IMR-90 (cell line): Measurements from ENCODE around the gene CLDN22. TPM values are rescaled to one million over a fixed set of nuclear protein-coding genes. Genes with fewer than 3 reads are reported as not detected.
A peak's percentile ranks its signal among the peaks of the same experiment; 100 is the strongest.

Experiments used
- ATAC-seq: fragments of 200-7000 bp; cut with Tn5 transposase; 2 replicates; pipeline ENCODE4 v1.9.1; 2020; ENCODE audit warnings: low read depth, mild to moderate bottlenecking, moderate library complexity
- BruUV-seq: library from RNA; stranded (reverse); fragments of 400-500 nt; replicated peaks from 2 replicates; lab custom pipeline; 2021; lab: Mats Ljungman, UMichigan
- CTCF ChIA-PET: fragments of 300-600 bp; formaldehyde crosslinking; extraction: SDS; loops from one replicate; lab custom pipeline; 2021; ENCODE audit warnings: antibody characterized with exemption; lab: Yijun Ruan, JAX
- POLR2A ChIA-PET: fragments of 300-600 bp; sonication (Branson Sonifier 250); formaldehyde crosslinking; loops from one replicate; lab custom pipeline; 2022; ENCODE audit warnings: antibody characterized with exemption; ENCODE audit not compliant: unreplicated experiment; lab: Charles Lee
- DNase-seq: peaks from one replicate; pipeline ENCODE4 v3.0.0; 2013
- H2AFZ ChIP-seq: replicated peaks from 2 replicates; pipeline ENCODE3; 2013; ENCODE audit warnings: low read length, mild to moderate bottlenecking; ENCODE audit not compliant: poor library complexity
- H2AK5ac ChIP-seq: 2 replicates; pipeline ENCODE4 v1.6.1; 2013; ENCODE audit warnings: low read depth, low read length, inconsistent platforms
- H2AK9ac ChIP-seq: replicated peaks from 2 replicates; pipeline ENCODE3; 2013; ENCODE audit warnings: mild to moderate bottlenecking, low read depth, low read length, moderate library complexity; ENCODE audit not compliant: poor library complexity
- H2BK120ac ChIP-seq: 2 replicates; pipeline ENCODE4 v1.6.1; 2013; ENCODE audit warnings: low read depth, low read length, inconsistent platforms
- H2BK15ac ChIP-seq: 3 replicates; pipeline ENCODE4 v1.6.1; 2013; ENCODE audit warnings: low read depth, low read length, inconsistent platforms
- H2BK20ac ChIP-seq: 2 replicates; pipeline ENCODE4 v1.6.1; 2013; ENCODE audit warnings: low read depth, mild to moderate bottlenecking, inconsistent platforms, low read length, moderate library complexity
- H2BK5ac ChIP-seq: 2 replicates; pipeline ENCODE4 v1.6.1; 2013; ENCODE audit warnings: mild to moderate bottlenecking, low read depth, low read length, inconsistent platforms; ENCODE audit not compliant: poor library complexity, severe bottlenecking
- H3K14ac ChIP-seq: replicated peaks from 2 replicates; pipeline ENCODE4 v1.6.1; 2013; ENCODE audit warnings: low read depth, low read length, inconsistent platforms
- H3K18ac ChIP-seq: 2 replicates; pipeline ENCODE4 v1.6.1; 2013; ENCODE audit warnings: low read depth, low read length, control low read depth
- H3K23ac ChIP-seq: 2 replicates; pipeline ENCODE4 v1.6.1; 2013; ENCODE audit warnings: low read depth, low read length, inconsistent platforms
- H3K27ac ChIP-seq: 2 replicates; pipeline ENCODE4 v1.5.1; 2013; ENCODE audit warnings: mild to moderate bottlenecking, control low read depth, low read length; ENCODE audit not compliant: insufficient read depth
- H3K27me3 ChIP-seq: 2 replicates; pipeline ENCODE4 v1.6.1; 2013; ENCODE audit warnings: low read length; ENCODE audit not compliant: control insufficient read depth, insufficient read depth
- H3K36me3 ChIP-seq: 2 replicates; pipeline ENCODE4 v1.6.1; 2013; ENCODE audit warnings: low read length, mixed read lengths; ENCODE audit not compliant: control insufficient read depth, insufficient read depth
- H3K4ac ChIP-seq: 2 replicates; pipeline ENCODE4 v1.6.1; 2013; ENCODE audit warnings: low read depth, low read length, inconsistent platforms
- H3K4me1 ChIP-seq: 2 replicates; pipeline ENCODE4 v1.6.1; 2013; ENCODE audit warnings: low read length, mixed read lengths; ENCODE audit not compliant: control insufficient read depth, insufficient read depth
- H3K4me2 ChIP-seq: 2 replicates; pipeline ENCODE4 v1.6.1; 2013; ENCODE audit warnings: low read depth, mild to moderate bottlenecking, control low read depth, low read length, moderate library complexity
- H3K4me3 ChIP-seq: 2 replicates; pipeline ENCODE4 v1.5.1; 2013; ENCODE audit warnings: low read depth, mild to moderate bottlenecking, control low read depth, low read length, moderate library complexity; ENCODE audit not compliant: insufficient read depth
- H3K56ac ChIP-seq: 2 replicates; pipeline ENCODE4 v1.6.1; 2013; ENCODE audit warnings: low read length, inconsistent platforms; ENCODE audit not compliant: insufficient read depth; ENCODE audit errors: extremely low read depth
- H3K79me1 ChIP-seq, 2 experiments: 2 replicates each; pipeline ENCODE4 v1.6.1; 2013; ENCODE audit warnings: low read length in 2 of 2, inconsistent platforms in 1 of 2, low read depth in 1 of 2
- H3K9ac ChIP-seq: 2 replicates; pipeline ENCODE4 v1.6.1; 2013; ENCODE audit warnings: low read depth, low read length, control low read depth
- H3K9me1 ChIP-seq: 2 replicates; pipeline ENCODE4 v1.6.1; 2013; ENCODE audit warnings: low read length, inconsistent platforms; ENCODE audit not compliant: insufficient read depth
- H3K9me3 ChIP-seq: 2 replicates; pipeline ENCODE4 v1.6.1; 2013; ENCODE audit warnings: low read length; ENCODE audit not compliant: control insufficient read depth, insufficient read depth
- H4K20me1 ChIP-seq: 2 replicates; pipeline ENCODE4 v1.6.1; 2013; ENCODE audit warnings: low read length, inconsistent platforms; ENCODE audit not compliant: insufficient read depth
- H4K5ac ChIP-seq: 2 replicates; pipeline ENCODE4 v1.6.1; 2013; ENCODE audit warnings: mild to moderate bottlenecking, low read depth, low read length, control low read depth
- H4K8ac ChIP-seq, 2 experiments: 2 replicates each; pipeline ENCODE4 v1.6.1; 2013; ENCODE audit warnings: low read depth in 2 of 2, low read length in 2 of 2, control low read depth in 1 of 2, inconsistent platforms in 1 of 2
- H4K91ac ChIP-seq: 2 replicates; pipeline ENCODE4 v1.6.1; 2013; ENCODE audit warnings: low read depth, low read length, inconsistent platforms; ENCODE audit not compliant: insufficient read depth
- BHLHE40 ChIP-seq: fragments of 150-350 bp; IDR thresholded peaks from 2 replicates; pipeline ENCODE4 v1.6.1; 2016; ENCODE audit warnings: mild to moderate bottlenecking, low read depth, low read length
- CHD1 ChIP-seq: IDR thresholded peaks from 2 replicates; pipeline ENCODE4 v1.6.1; 2012; ENCODE audit warnings: low read depth, low read length, improper control_type of control experiment
- CTCF ChIP-seq: conservative IDR thresholded peaks from 2 replicates; pipeline ENCODE4 v1.5.1; 2012; ENCODE audit warnings: mild to moderate bottlenecking, low read depth, low read length, improper control_type of control experiment
- ELK1 ChIP-seq: fragments of 150-350 bp; IDR thresholded peaks from 2 replicates; pipeline ENCODE4 v1.6.1; 2016; ENCODE audit warnings: low read depth, mild to moderate bottlenecking, low read length, moderate library complexity, borderline replicate concordance
- FOS ChIP-seq: fragments of 150-350 bp; IDR thresholded peaks from 2 replicates; pipeline ENCODE4 v1.6.1; 2016; ENCODE audit warnings: low read depth, low read length
- MAFK ChIP-seq: IDR thresholded peaks from 2 replicates; pipeline ENCODE4 v1.6.1; 2012; ENCODE audit warnings: low read depth, low read length, improper control_type of control experiment
- MAZ ChIP-seq: IDR thresholded peaks from 2 replicates; pipeline ENCODE4 v1.6.1; 2012; ENCODE audit warnings: low read depth, mild to moderate bottlenecking, low read length, improper control_type of control experiment, moderate library complexity, borderline replicate concordance
- MXI1 ChIP-seq: IDR thresholded peaks from 2 replicates; pipeline ENCODE4 v1.6.1; 2012; ENCODE audit warnings: low read depth, mild to moderate bottlenecking, low read length, moderate library complexity, borderline replicate concordance
- NFE2L2 ChIP-seq: fragments of 150-350 bp; IDR thresholded peaks from 2 replicates; pipeline ENCODE4 v1.6.1; 2016; ENCODE audit warnings: low read depth, mild to moderate bottlenecking, low read length
- POLR2A ChIP-seq: IDR thresholded peaks from 2 replicates; pipeline ENCODE4 v1.6.1; 2012; ENCODE audit warnings: mild to moderate bottlenecking, low read depth, low read length
- RAD21 ChIP-seq: IDR thresholded peaks from 2 replicates; pipeline ENCODE4 v1.6.1; 2012; ENCODE audit warnings: low read length, improper control_type of control experiment
- RCOR1 ChIP-seq: IDR thresholded peaks from 2 replicates; pipeline ENCODE4 v1.6.1; 2012; ENCODE audit warnings: mild to moderate bottlenecking, low read length, improper control_type of control experiment; ENCODE audit not compliant: insufficient replicate concordance
- RFX5 ChIP-seq: IDR thresholded peaks from 2 replicates; pipeline ENCODE4 v1.8.0; 2012; ENCODE audit warnings: low read depth, mild to moderate bottlenecking, low read length, moderate library complexity
- SMC3 ChIP-seq: fragments of 150-350 bp; IDR thresholded peaks from 2 replicates; pipeline ENCODE4 v1.6.1; 2016; ENCODE audit warnings: low read depth, mild to moderate bottlenecking, antibody characterized with exemption, low read length, moderate library complexity
- USF2 ChIP-seq: fragments of 150-350 bp; IDR thresholded peaks from 2 replicates; pipeline ENCODE4 v1.6.1; 2017; ENCODE audit warnings: mild to moderate bottlenecking, antibody characterized with exemption, low read length, low read depth
- WGBS, 2 experiments: methylation state at CpG; one replicate each; pipeline versions ENCODE4 v1.1.5 to v1.1.7; 2013; ENCODE audit warnings: missing lambda C conversion rate in 2 of 2; ENCODE audit not compliant: insufficient read length in 1 of 2; ENCODE audit errors: extremely low coverage in 2 of 2; 5-methylcytosine and 5-hydroxymethylcytosine counted together
- dilution Hi-C: fragments of 300-500 bp; cut with HindIII; formaldehyde crosslinking; loops from one replicate; pipeline ENCODE4 v1.14.3; 2018; ENCODE audit warnings: low sequenced_read_pairs; ENCODE audit not compliant: unreplicated experiment
- in situ Hi-C: fragments of 300-500 bp; cut with MboI; formaldehyde crosslinking; loops from 3 replicates; pipeline ENCODE4 v1.14.3; 2019; ENCODE audit warnings: low sequenced_read_pairs, inconsistent platforms, mixed read lengths
- intact Hi-C: fragments of 100-400 bp; cut with micrococcal nuclease; formaldehyde crosslinking; loops from 2 replicates; pipeline ENCODE4 v1.10.0; 2022
- polyA plus RNA-seq, 3 experiments: library from polyadenylated mRNA; depleted of rRNA; stranded (reverse); fragments of >200 nt; gene quantifications; 2 replicates each; pipeline ENCODE4 v1.2.3, GENCODE V29; 2012; ENCODE audit warnings: low replicate concordance in 1 of 3
- total RNA-seq: library from RNA; depleted of rRNA; stranded (reverse); fragments of >200 nt; gene quantifications from 2 replicates; pipeline ENCODE4 v1.2.3, GENCODE V29; 2012

Gene CLDN22
- total and polyA plus RNA-seq, 2 of the 4 experiments (the other 2 are of a cell fraction), result not detected

GRCh38 chr4:183286590-183287308 lies 33.3 kb downstream of the CLDN22 start:
- TF ChIP-seq ELK1 (no peak), CTCF (no peak), MAFK (no peak), CHD1 (no peak), POLR2A (no peak), RAD21 (no peak), FOS (no peak), NFE2L2 (no peak), RCOR1 (no peak), USF2 (no peak), SMC3 (no peak), BHLHE40 (no peak), MAZ (no peak), RFX5 (no peak), MXI1 (no peak)
- Histone ChIP-seq H3K4me1 (peaks cover 13% of the 10 kb centered on the region), H4K20me1 (peaks cover 4% of the 10 kb centered on the region; the same call in 1 of the 2 replicates), H2BK15ac (0 out of 3 replicates have a peak overlapping the region, but pooled peaks have one; percentile 10), H3K56ac (no peak overlapping the region), H2BK5ac (peak overlapping the region; percentile 20), H3K23ac (no peak overlapping the region), H4K91ac (no peak overlapping the region; the same call in 1 of the 2 replicates), H3K18ac (no peak overlapping the region), H3K14ac (no peak overlapping the region), H3K4me3 (no peak overlapping the region), H4K8ac (no peak overlapping the region), H2BK120ac (no peak overlapping the region), H3K9me1 (peaks cover 24% of the 10 kb centered on the region), H2BK20ac (no peak overlapping the region), H3K27ac (no peak overlapping the region), H2AK5ac (peak overlapping the region; percentile 60; the same call in 1 of the 2 replicates), H2AK9ac (peak overlapping the region; percentile 40), H3K27me3 (no peaks in the 10 kb centered on the region), H4K5ac (no peak overlapping the region), H3K9me3 (no peaks in the 10 kb centered on the region), H2AFZ (no peak overlapping the region), H3K4ac (no peak overlapping the region), H3K36me3 (peaks cover 45% of the 10 kb centered on the region), H3K79me1 (peaks cover 0 to 19% of the 10 kb centered on the region in 2 experiments; a peak in 2 of 4 replicates), H3K4me2 (no peak overlapping the region), H3K9ac (no peak overlapping the region)
- ChIA-PET CTCF (no interaction called here), POLR2A (no interaction called here)
- BruUV-seq, result no TSS peak
- DNase-seq (no peak), ATAC-seq (no peak)
- intact Hi-C loops (no loop called here), in situ Hi-C loops (no loop called here), dilution Hi-C loops (no loop called here)
- WGBS, 2 experiments, result 100% methylated on average over 4 of the region's 11 CpGs; no CpG with 5 or more reads in 1 of the 2 experiments
